HG03442 (cell line): ENCODE measurements around the gene GNB2.

ENCODE experiments used
- ATAC-seq: cut with Tn5 transposase; IDR thresholded peaks from one replicate; pipeline ENCODE4 v1.9.1; 2021; ENCODE audit warnings: mild to moderate bottlenecking, moderate library complexity; ENCODE audit not compliant: unreplicated experiment

GNB2 gene

GRCh38 chr7:100680576-100681271 lies 7.2 kb downstream of the GNB2 start:
- ATAC-seq = no peak

- ATAC-seq = no peak
Observed at GRCh38 chr7:100681491-100682227, 8.1 kb downstream of the GNB2 start.

- ATAC-seq = no peak
Observed at GRCh38 chr7:100682228-100682741, 8.7 kb downstream of the GNB2 start.

GRCh38 chr7:100682991-100683658 lies 9.6 kb downstream of the GNB2 start:
- no peak for ATAC-seq

- no peak for ATAC-seq
Observed at GRCh38 chr7:100683659-100684533, 10.4 kb downstream of the GNB2 start.

- no peak for ATAC-seq
Observed at GRCh38 chr7:100684534-100685042, 11.0 kb downstream of the GNB2 start.

GRCh38 chr7:100685049-100685605 lies 11.6 kb downstream of the GNB2 start:
- ATAC-seq = no peak

- ATAC-seq = no peak
Observed at GRCh38 chr7:100685631-100686145, 12.1 kb downstream of the GNB2 start.

GRCh38 chr7:100686201-100686821 lies 12.8 kb downstream of the GNB2 start:
- no peak for ATAC-seq

GRCh38 chr7:100686822-100687211 lies 13.3 kb downstream of the GNB2 start:
- ATAC-seq = no peak

GRCh38 chr7:100687261-100687660 lies 13.7 kb downstream of the GNB2 start:
- no peak for ATAC-seq

GRCh38 chr7:100687751-100688300 lies 14.3 kb downstream of the GNB2 start:
- ATAC-seq = no peak

GRCh38 chr7:100688326-100688860 lies 14.9 kb downstream of the GNB2 start:
- no peak for ATAC-seq

GRCh38 chr7:100689230-100690135 lies 15.9 kb downstream of the GNB2 start:
- ATAC-seq = no peak

GRCh38 chr7:100691676-100692577 lies 18.4 kb downstream of the GNB2 start:
- no peak for ATAC-seq

- no peak for ATAC-seq
Observed at GRCh38 chr7:100692578-100692961, 19.0 kb downstream of the GNB2 start.
